Sigmoid colon (tissue), 7 donors: ENCODE data around the gene TNNT3. TPM values are rescaled to one million over a fixed set of nuclear protein-coding genes. Genes with fewer than 3 reads are reported as not detected.
"Not testable (repeated sequence)": the region's sequence is repeated elsewhere in the genome, so short reads cannot be mapped to it uniquely, and the experiment has no call there.

Experiments used
- DNase-seq: peaks from one replicate; pipeline ENCODE4 v3.0.0-alpha.2; 2019
- H3K27ac ChIP-seq, 4 donors: fragments of 200-600 bp; sonication (generic); one replicate each; pipeline ENCODE4 v1.5.1; 2016 to 2019; ENCODE audit warnings: mild to moderate bottlenecking in 1 of 4
- H3K27me3 ChIP-seq, 3 donors: fragments of 200-600 bp; sonication (generic); one replicate each; pipeline ENCODE4 v1.5.1; 2019; ENCODE audit warnings: mild to moderate bottlenecking in 1 of 3
- H3K36me3 ChIP-seq, 4 donors: fragments of 200-600 bp; sonication (generic); one replicate each; pipeline ENCODE4 v1.5.1; 2016 to 2019
- H3K4me1 ChIP-seq, 4 donors: fragments of 200-600 bp; sonication (generic); one replicate each; pipeline ENCODE4 v1.5.1; 2017 to 2019
- H3K4me3 ChIP-seq, 4 donors: fragments of 200-600 bp; sonication (generic); one replicate each; pipeline ENCODE4 v1.5.1; 2017 to 2019; ENCODE audit warnings: mild to moderate bottlenecking in 2 of 4, moderate library complexity in 1 of 4
- H3K9me3 ChIP-seq, 4 donors: fragments of 200-600 bp in 3 of 4; sonication (generic) in 3 of 4; one replicate each; pipeline versions ENCODE4 v1.5.1 to v1.6.1; 2013 to 2019
- EP300 ChIP-seq, 4 donors: sonication (generic); formaldehyde crosslinking; IDR thresholded peaks; one replicate each; pipeline ENCODE4 v1.6.1; 2017; ENCODE audit warnings: antibody characterized with exemption in 4 of 4
- POLR2A ChIP-seq, 2 donors: fragments of 450-650 bp; IDR thresholded peaks; one replicate each; pipeline ENCODE4 v1.6.1; 2016; ENCODE audit warnings: antibody characterized with exemption in 2 of 2, mild to moderate bottlenecking in 2 of 2, moderate library complexity in 2 of 2
- POLR2AphosphoS5 ChIP-seq, 4 donors: sonication (generic); formaldehyde crosslinking; IDR thresholded peaks; one replicate each; pipeline ENCODE4 v1.6.1; 2017; ENCODE audit warnings: antibody characterized with exemption in 4 of 4
- WGBS, 2 donors: extraction: QIAGEN DNeasy Blood & Tissue Kit; methylation state at CpG; one replicate each; pipeline ENCODE4 v1.1.7; 2013; 5-methylcytosine and 5-hydroxymethylcytosine counted together
- intact Hi-C: fragments of 100-400 bp; cut with DNase I; formaldehyde crosslinking; loops from one replicate; pipeline ENCODE4 v1.15.1; 2023
- polyA plus RNA-seq, 3 donors: library from polyadenylated mRNA; stranded (reverse); fragments of 200-250 nt; gene quantifications; one replicate each; pipeline ENCODE4 v1.2.3, GENCODE V29; 2013
- total RNA-seq, 4 donors: library from RNA; depleted of rRNA; stranded (reverse); fragments of >200 nt; gene quantifications; one replicate each; pipeline ENCODE4 v1.1.0, GENCODE V29; 2016
- TF ChIP-seq, protein P1 (sequence below), 4 experiments: fragments of 450-650 bp in 3 of 4; fragments of 200-600 bp in 1 of 4; IDR thresholded peaks; one replicate each; pipeline ENCODE4 v1.5.1; 2016 to 2019; ENCODE audit warnings: antibody characterized with exemption in 4 of 4, mild to moderate bottlenecking in 3 of 4, moderate library complexity in 2 of 4
- donor health status: healthy with polysubstance abuse.
- donor health status: Bipolar disorder and iron deficiency.
- donor health status: healthy.

Gene TNNT3
- total and polyA plus RNA-seq, 7 donors, result 1.2 to 17.2 (median 4.4) TPM; not detected in 1

GRCh38 chr11:1882265-1883238 is 37.0 kb upstream of the TNNT3 start:
- peaks cover 0 to 6% (median 0%) of the 10 kb centered on the region in 4 donors for H3K36me3 ChIP-seq
- WGBS, 2 donors, result 33 to 40% methylated on average over 23 of the region's 23 CpGs
- no peak for TF ChIP-seq POLR2A (IDR thresholded peaks at IDR 0.05)
- TF ChIP-seq, protein P1, sequence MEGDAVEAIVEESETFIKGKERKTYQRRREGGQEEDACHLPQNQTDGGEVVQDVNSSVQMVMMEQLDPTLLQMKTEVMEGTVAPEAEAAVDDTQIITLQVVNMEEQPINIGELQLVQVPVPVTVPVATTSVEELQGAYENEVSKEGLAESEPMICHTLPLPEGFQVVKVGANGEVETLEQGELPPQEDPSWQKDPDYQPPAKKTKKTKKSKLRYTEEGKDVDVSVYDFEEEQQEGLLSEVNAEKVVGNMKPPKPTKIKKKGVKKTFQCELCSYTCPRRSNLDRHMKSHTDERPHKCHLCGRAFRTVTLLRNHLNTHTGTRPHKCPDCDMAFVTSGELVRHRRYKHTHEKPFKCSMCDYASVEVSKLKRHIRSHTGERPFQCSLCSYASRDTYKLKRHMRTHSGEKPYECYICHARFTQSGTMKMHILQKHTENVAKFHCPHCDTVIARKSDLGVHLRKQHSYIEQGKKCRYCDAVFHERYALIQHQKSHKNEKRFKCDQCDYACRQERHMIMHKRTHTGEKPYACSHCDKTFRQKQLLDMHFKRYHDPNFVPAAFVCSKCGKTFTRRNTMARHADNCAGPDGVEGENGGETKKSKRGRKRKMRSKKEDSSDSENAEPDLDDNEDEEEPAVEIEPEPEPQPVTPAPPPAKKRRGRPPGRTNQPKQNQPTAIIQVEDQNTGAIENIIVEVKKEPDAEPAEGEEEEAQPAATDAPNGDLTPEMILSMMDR (IDR thresholded peaks at IDR 0.05), result peak; percentile 65 to 86 (median 74)
- peaks cover 0 to 32% (median 28%) of the 10 kb centered on the region in 4 donors for H3K4me1 ChIP-seq
- intact Hi-C loops, result loop anchor here (1.0 to 5.0 kb wide), 3 partner anchors 45 to 269 kb away; partner anchors contain the start of gene TNNI2
- H3K9me3 ChIP-seq, result no peaks in the 10 kb centered on the region
- peak overlapping the region; percentile 65 to 78 (median 68) for H3K27ac ChIP-seq
- no peaks in the 10 kb centered on the region for H3K27me3 ChIP-seq
- peak; percentile 91 for DNase-seq
- H3K4me3 ChIP-seq, result no peak overlapping the region

DNA sequence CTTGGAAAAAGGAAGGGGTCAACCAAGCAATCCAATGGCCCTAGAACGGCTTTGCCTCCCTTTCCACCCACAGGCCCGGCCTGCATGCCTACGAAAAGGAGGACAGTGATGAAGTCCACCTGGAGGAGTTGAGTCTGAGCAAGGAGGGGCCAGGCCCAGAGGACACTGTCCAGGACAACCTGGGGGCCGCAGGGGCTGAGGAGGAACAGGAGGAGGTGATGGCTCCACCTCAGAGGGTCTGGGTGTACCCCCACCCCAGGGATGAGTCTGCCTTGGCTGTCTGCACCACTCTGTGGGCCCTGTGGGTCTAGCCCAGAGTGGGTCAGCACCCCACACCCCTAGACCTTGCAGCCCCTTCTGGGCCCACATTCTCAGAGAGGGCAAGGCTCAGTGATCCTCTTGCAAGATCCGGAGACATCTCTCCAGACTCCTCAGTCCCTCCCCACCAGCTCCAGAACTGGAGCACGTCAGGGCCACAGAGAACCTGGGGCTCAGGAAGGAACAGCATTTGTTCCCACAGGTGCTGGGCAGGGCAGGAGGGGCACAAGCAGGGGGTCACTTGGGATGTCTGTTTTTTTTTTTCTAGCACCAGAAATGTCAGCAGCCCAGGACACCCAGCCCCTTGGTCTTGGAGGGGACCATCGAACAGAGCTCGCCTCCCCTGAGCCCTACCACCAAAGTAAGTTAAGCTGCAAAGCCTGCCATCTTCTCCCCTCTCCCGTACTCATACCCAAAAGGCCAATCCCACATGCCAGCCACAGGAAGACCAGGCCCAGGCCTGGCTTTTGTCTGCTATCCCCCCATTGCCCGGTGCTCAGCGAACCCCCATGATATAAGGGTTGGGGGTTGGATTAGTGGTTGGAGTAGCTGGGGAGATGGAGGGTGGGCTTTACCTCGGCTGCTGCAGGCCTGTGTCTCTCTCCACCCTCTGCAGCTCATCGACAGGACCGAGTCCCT is 35.9 kb upstream of the TNNT3 start:
- peaks cover 0 to 6% (median 0%) of the 10 kb centered on the region in 4 donors for H3K36me3 ChIP-seq
- no peak for TF ChIP-seq POLR2AphosphoS5 (IDR thresholded peaks at IDR 0.05)
- TF ChIP-seq EP300 (IDR thresholded peaks at IDR 0.05), result no peak
- TF ChIP-seq, protein P1 (IDR thresholded peaks at IDR 0.05), result no peak
- no peak for TF ChIP-seq POLR2A (IDR thresholded peaks at IDR 0.05)
- H3K27ac ChIP-seq, result peak overlapping the region in 1 of 4 donors; percentile 78
- DNase-seq, result no peak
- peaks cover 0 to 29% (median 24%) of the 10 kb centered on the region in 4 donors for H3K4me1 ChIP-seq
- no peaks in the 10 kb centered on the region for H3K27me3 ChIP-seq
- H3K9me3 ChIP-seq, result no peaks in the 10 kb centered on the region
- intact Hi-C loops, result loop anchor here (5.0 kb wide), 2 partner anchors 46 to 191 kb away; partner anchors contain the start of gene TNNI2
- H3K4me3 ChIP-seq, result no peak overlapping the region
- WGBS, 2 donors, result 91 to 93% methylated on average over 14 of the region's 14 CpGs

GRCh38 chr11:1884303-1884700 is 35.2 kb upstream of the TNNT3 start:
- Histone ChIP-seq H3K27me3 (no peaks in the 10 kb centered on the region), H3K4me1 (peaks cover 0 to 29% (median 24%) of the 10 kb centered on the region in 4 donors), H3K9me3 (no peaks in the 10 kb centered on the region), H3K27ac (no peak overlapping the region), H3K36me3 (peaks cover 0 to 6% (median 0%) of the 10 kb centered on the region in 4 donors), H3K4me3 (no peak overlapping the region)
- no peak for DNase-seq
- TF ChIP-seq POLR2A (IDR thresholded peaks at IDR 0.05), result no peak
- no peak for TF ChIP-seq EP300 (IDR thresholded peaks at IDR 0.05)
- no peak for TF ChIP-seq POLR2AphosphoS5 (IDR thresholded peaks at IDR 0.05)
- TF ChIP-seq, protein P1 (IDR thresholded peaks at IDR 0.05), result no peak
- 75 to 93% methylated on average over 5 of the region's 5 CpGs for WGBS, 2 donors
- intact Hi-C loops, result loop anchor here (5.0 kb wide), 2 partner anchors 47 to 192 kb away; partner anchors contain the start of gene TNNI2

- H3K36me3 ChIP-seq, H3K27me3 ChIP-seq, H3K4me3 ChIP-seq, H3K9me3 ChIP-seq, intact Hi-C loops, H3K27ac ChIP-seq: not testable (repeated sequence)
- peaks cover 0 to 13% (median 9%) of the 10 kb centered on the region in 4 donors for H3K4me1 ChIP-seq
- peak; percentile 28 for DNase-seq
- WGBS, 2 donors, result 87 to 93% methylated on average over 13 of the region's 13 CpGs
These were observed 33.0 kb upstream of the TNNT3 start for GRCh38 chr11:1886551-1886950.
